Tibial artery (tissue), 4 donors: ENCODE data around the gene ANO1.

ENCODE experiments used
- DNase-seq, 2 donors: peaks; one replicate each; pipeline ENCODE4 v3.0.0-alpha.2; 2019
- H3K27ac ChIP-seq, 2 donors: fragments of 200-600 bp; sonication (generic) in 1 of 2; 1 replicate in 1 of 2; 2 replicates in 1 of 2; pipeline ENCODE4 v1.5.1; 2018 to 2019; ENCODE audit warnings: mild to moderate bottlenecking in 1 of 2
- H3K27me3 ChIP-seq, 2 donors: fragments of 200-600 bp; sonication (generic) in 1 of 2; one replicate each; pipeline versions ENCODE4 v1.5.1 to v1.6.0; 2016 to 2019
- H3K36me3 ChIP-seq, 3 donors: fragments of 200-600 bp; sonication (generic) in 2 of 3; one replicate each; pipeline ENCODE4 v1.5.1; 2016 to 2019; ENCODE audit warnings: mild to moderate bottlenecking in 2 of 3
- H3K4me1 ChIP-seq, 4 donors: fragments of 200-600 bp; sonication (generic) in 2 of 4; 1 replicate in 3 of 4; 2 replicates in 1 of 4; pipeline ENCODE4 v1.5.1; 2016 to 2019
- H3K4me3 ChIP-seq, 2 donors: fragments of 200-600 bp; sonication (generic) in 1 of 2; 1 replicate in 1 of 2; 2 replicates in 1 of 2; pipeline ENCODE4 v1.5.1; 2018 to 2019; ENCODE audit warnings: mild to moderate bottlenecking in 2 of 2
- H3K9me3 ChIP-seq, 3 donors: fragments of 200-600 bp; sonication (generic) in 1 of 3; one replicate each; pipeline ENCODE4 v1.5.1; 2016 to 2019
- CTCF ChIP-seq, 2 experiments: fragments of 200-600 bp in 1 of 2; fragments of 450-650 bp in 1 of 2; IDR thresholded peaks; one replicate each; pipeline ENCODE4 v1.5.1; 2017 to 2019; ENCODE audit warnings: antibody characterized with exemption in 2 of 2, mild to moderate bottlenecking in 1 of 2, moderate library complexity in 1 of 2
- intact Hi-C: fragments of 100-400 bp; cut with DNase I; formaldehyde crosslinking; loops from one replicate; pipeline ENCODE4 v1.15.0; 2023; ENCODE audit warnings: low total_unique reads

ANO1 gene

GRCh38 chr11:70167723-70168404 lies 89.7 kb downstream of the ANO1 start:
- H3K36me3 ChIP-seq = peaks cover 22 to 98% (median 93%) of the 10 kb centered on the region in 3 donors
- no peak for TF ChIP-seq CTCF (IDR thresholded peaks at IDR 0.05)
- H3K27ac ChIP-seq = no peak overlapping the region
- no peaks in the 10 kb centered on the region for H3K9me3 ChIP-seq
- H3K4me1 ChIP-seq = peaks cover 0 to 10% (median 0%) of the 10 kb centered on the region in 4 donors
- no peak for DNase-seq
- no peaks in the 10 kb centered on the region for H3K27me3 ChIP-seq
- H3K4me3 ChIP-seq = no peak overlapping the region
- intact Hi-C loops = no loop called here

- Histone ChIP-seq H3K9me3 (no peaks in the 10 kb centered on the region), H3K4me1 (peaks cover 0 to 10% (median 0%) of the 10 kb centered on the region in 4 donors), H3K27me3 (no peaks in the 10 kb centered on the region), H3K36me3 (peaks cover 27 to 98% (median 93%) of the 10 kb centered on the region in 3 donors), H3K4me3 (no peak overlapping the region), H3K27ac (no peak overlapping the region)
- TF ChIP-seq CTCF (IDR thresholded peaks at IDR 0.05) = no peak
- intact Hi-C loops = no loop called here
- DNase-seq = no peak
These were observed 90.3 kb downstream of the ANO1 start for GRCh38 chr11:70168405-70168754.

GRCh38 chr11:70169127-70169526 lies 91.0 kb downstream of the ANO1 start:
- no peak for TF ChIP-seq CTCF (IDR thresholded peaks at IDR 0.05)
- Histone ChIP-seq H3K27ac (no peak overlapping the region), H3K4me1 (peaks cover 0 to 10% (median 0%) of the 10 kb centered on the region in 4 donors), H3K27me3 (no peaks in the 10 kb centered on the region), H3K36me3 (peaks cover 31 to 98% (median 87%) of the 10 kb centered on the region in 3 donors), H3K4me3 (no peak overlapping the region), H3K9me3 (no peaks in the 10 kb centered on the region)
- intact Hi-C loops = no loop called here
- no peak for DNase-seq

GRCh38 chr11:70169632-70170031 lies 91.5 kb downstream of the ANO1 start:
- DNase-seq = no peak
- Histone ChIP-seq H3K4me3 (no peak overlapping the region), H3K27me3 (no peaks in the 10 kb centered on the region), H3K4me1 (peaks cover 0 to 10% (median 0%) of the 10 kb centered on the region in 4 donors), H3K36me3 (peaks cover 31 to 98% (median 87%) of the 10 kb centered on the region in 3 donors), H3K27ac (no peak overlapping the region), H3K9me3 (no peaks in the 10 kb centered on the region)
- intact Hi-C loops = no loop called here
- TF ChIP-seq CTCF (IDR thresholded peaks at IDR 0.05) = no peak

- Histone ChIP-seq H3K27ac (no peak overlapping the region), H3K36me3 (peaks cover 31 to 97% (median 81%) of the 10 kb centered on the region in 3 donors), H3K27me3 (no peaks in the 10 kb centered on the region), H3K4me3 (no peak overlapping the region), H3K9me3 (no peaks in the 10 kb centered on the region), H3K4me1 (peaks cover 0 to 10% (median 0%) of the 10 kb centered on the region in 4 donors)
- no peak for TF ChIP-seq CTCF (IDR thresholded peaks at IDR 0.05)
- no peak for DNase-seq
- intact Hi-C loops = no loop called here
These were observed 92.6 kb downstream of the ANO1 start for GRCh38 chr11:70170596-70171210.
